ENCODE measurements around the gene PRICKLE4. TPM values are rescaled to one million over a fixed set of nuclear protein-coding genes. Genes with fewer than 3 reads are reported as not detected.

Gene PRICKLE4
- total RNA-seq (10 to 100 TPM in 3 of 5 donors, 1 to 10 TPM in 2; 4.4 to 77.0 (median 27.8) TPM), polyA plus RNA-seq (1 to 10 TPM in 2 of 3 donors, not detected in 1; 1.9 to 4.8 TPM)
- long read RNA-seq, donor 1: 0 reads
- long read RNA-seq, donor 2: 0 reads
- long read RNA-seq, donor 3, partial matches to known transcripts: 0 of 1 reads
- long read RNA-seq, donor 3, other reads (novel, unspliced or antisense): 0 of 1 reads
- long read RNA-seq, donor 4: 0 reads
- long read RNA-seq, donor 5: 0 reads
- long read RNA-seq, donor 6: 0 reads
- long read RNA-seq, donor 7: 0 reads
- long read RNA-seq, donor 8, partial matches to known transcripts: 0 of 1 reads
- long read RNA-seq, donor 8, other reads (novel, unspliced or antisense): 0 of 1 reads
- long read RNA-seq, donor 9: 0 reads
- long read RNA-seq, donor 10: 0 reads

- 1 to 2% (median 1%) methylated on average over 10 to 36 of the region's 36 CpGs for WGBS, 5 donors
- peak within 1 kb of the TSS; percentile 82 to 94 (median 90) for H3K27ac ChIP-seq
- peaks cover 39 to 89% (median 65%) of the 10 kb centered on the region in 4 donors for H3K4me1 ChIP-seq
- TF ChIP-seq POLR2A (IDR thresholded peaks at IDR 0.05): no peak
- peak in 2 of 3 donors; percentile 62 to 63 for TF ChIP-seq POLR2AphosphoS5 (IDR thresholded peaks at IDR 0.05)
- no peak for TF ChIP-seq EP300 (IDR thresholded peaks at IDR 0.05)
- no peak for TF ChIP-seq CTCF (IDR thresholded peaks at IDR 0.05)
- no peaks in the 10 kb centered on the region for H3K9me3 ChIP-seq
- no peaks in the 10 kb centered on the region for H3K27me3 ChIP-seq
- peak; percentile 81 to 82 for DNase-seq
- peaks cover 0 to 16% (median 16%) of the 10 kb centered on the region in 4 donors for H3K36me3 ChIP-seq
- peak within 1 kb of the TSS; percentile 67 to 91 (median 70) for H3K4me3 ChIP-seq
- intact Hi-C loops (cut with DNase I; ENCODE audit: low total_unique reads): loop anchor here (10.0 kb wide), 1 partner anchor 264 kb away; no protein-coding TSS in a partner anchor
These were observed at the start of gene PRICKLE4 for GRCh38 chr6:41780551-41781365. Gene PRICKLE4 (plus strand): TSS chr6:41780782. CDS start chr6:41783474, 2,692 bp downstream.

GRCh38 chr6:41731561-41732086 is 49.0 kb upstream of the PRICKLE4 start:
- no peak overlapping the region for H3K4me3 ChIP-seq
- no peaks in the 10 kb centered on the region for H3K36me3 ChIP-seq
- peak overlapping the region in 3 of 5 donors; percentile 8 to 98 (median 15) for H3K27ac ChIP-seq
- no peak for DNase-seq
- H3K27me3 ChIP-seq: no peaks in the 10 kb centered on the region
- no peak for TF ChIP-seq EP300 (IDR thresholded peaks at IDR 0.05)
- TF ChIP-seq CTCF (IDR thresholded peaks at IDR 0.05): no peak
- no peak for TF ChIP-seq POLR2A (IDR thresholded peaks at IDR 0.05)
- no peak for TF ChIP-seq POLR2AphosphoS5 (IDR thresholded peaks at IDR 0.05)
- no peaks in the 10 kb centered on the region for H3K9me3 ChIP-seq
- 77 to 91% (median 87%) methylated on average over 7 of the region's 7 CpGs for WGBS, 5 donors
- intact Hi-C loops (cut with DNase I; ENCODE audit: low total_unique reads): no loop called here
- H3K4me1 ChIP-seq: peaks cover 33 to 80% (median 75%) of the 10 kb centered on the region in 4 donors

- H3K4me3 ChIP-seq: peak overlapping the region in 1 of 4 donors; percentile 75
These were observed 48.4 kb upstream of the PRICKLE4 start for GRCh38 chr6:41732149-41732548.

More at GRCh38 chr6:41732149-41732548, 48.4 kb upstream of the PRICKLE4 start:
- Histone ChIP-seq H3K27ac (peak overlapping the region in 3 of 5 donors; percentile 8 to 98 (median 98)), H3K27me3 (no peaks in the 10 kb centered on the region), H3K9me3 (no peaks in the 10 kb centered on the region), H3K4me1 (peaks cover 33 to 77% (median 74%) of the 10 kb centered on the region in 4 donors), H3K36me3 (no peaks in the 10 kb centered on the region)
- TF ChIP-seq POLR2A (IDR thresholded peaks at IDR 0.05): no peak
- no peak for TF ChIP-seq EP300 (IDR thresholded peaks at IDR 0.05)
- no peak for TF ChIP-seq CTCF (IDR thresholded peaks at IDR 0.05)
- TF ChIP-seq POLR2AphosphoS5 (IDR thresholded peaks at IDR 0.05): no peak
- intact Hi-C loops (cut with DNase I; ENCODE audit: low total_unique reads): no loop called here
- DNase-seq: no peak
